Endothelial cell of umbilical vein (primary cell): ENCODE data around the gene SCAF11. TPM values are rescaled to one million over a fixed set of nuclear protein-coding genes. Genes with fewer than 3 reads are reported as not detected.

Source experiments
- BruUV-seq: library from RNA; stranded (reverse); fragments of 400-500 nt; replicated peaks from 2 replicates; lab custom pipeline; 2021; lab: Mats Ljungman, UMichigan
- CTCF ChIA-PET: fragments of 300-600, 350-600 bp; sonication (Branson Sonifier 250); formaldehyde crosslinking; loops from one replicate; lab custom pipeline; 2021; ENCODE audit warnings: antibody characterized with exemption, inconsistent platforms; lab: Charles Lee
- POLR2A ChIA-PET: fragments of 300-600, 350-600 bp; sonication (Branson Sonifier 250); formaldehyde crosslinking; loops from one replicate; lab custom pipeline; 2021; ENCODE audit warnings: antibody characterized with exemption, inconsistent platforms; lab: Charles Lee
- DNase-seq: peaks from one replicate; pipeline ENCODE4 v3.0.0-alpha.2; 2011; ENCODE audit warnings: low read depth, low spot score
- FAIRE-seq: peaks from 2 replicates; lab custom pipeline; 2011; peaks lifted over from hg19 to GRCh38; lab: Jason Lieb, UNC
- H2AFZ ChIP-seq: 2 replicates; pipeline ENCODE4 v1.6.0; 2012; ENCODE audit warnings: low read depth, low read length, control low read depth, inconsistent platforms
- H3K27ac ChIP-seq: 2 replicates; pipeline ENCODE4 v1.5.1; 2011; ENCODE audit warnings: low read depth, mild to moderate bottlenecking, control low read depth, low read length, moderate library complexity; ENCODE audit not compliant: insufficient read depth
- H3K27me3 ChIP-seq, 2 experiments: 2 replicates each; pipeline versions ENCODE4 v1.6.0 to v1.6.1; 2011; ENCODE audit warnings: low read length in 2 of 2, mixed read lengths in 1 of 2; ENCODE audit not compliant: control insufficient read depth in 2 of 2, insufficient read depth in 2 of 2
- H3K36me3 ChIP-seq, 2 experiments: 2 replicates in 1 of 2; 3 replicates in 1 of 2; pipeline ENCODE4 v1.5.1; 2011; ENCODE audit warnings: low read length in 2 of 2, mild to moderate bottlenecking in 1 of 2, moderate library complexity in 1 of 2; ENCODE audit not compliant: control insufficient read depth in 2 of 2, insufficient read depth in 2 of 2; ENCODE audit errors: extremely low read depth in 1 of 2
- H3K4me1 ChIP-seq: 3 replicates; pipeline ENCODE4 v1.5.1; 2011; ENCODE audit warnings: mild to moderate bottlenecking, low read length; ENCODE audit not compliant: control insufficient read depth, insufficient read depth; ENCODE audit errors: extremely low read depth
- H3K4me2 ChIP-seq: 2 replicates; pipeline ENCODE4 v1.6.1; 2011; ENCODE audit warnings: low read length, control low read depth, mixed read lengths; ENCODE audit not compliant: insufficient read depth
- H3K4me3 ChIP-seq, 3 experiments: fragments of 200-600 bp in 1 of 3; sonication (generic), shearing (Covaris generic) in 1 of 3; replicated peaks in 1 of 3; 2 replicates each; pipeline ENCODE4 v1.5.1; 2011 to 2016; ENCODE audit warnings: control low read depth in 3 of 3, low read length in 3 of 3, mild to moderate bottlenecking in 2 of 3, inconsistent platforms in 1 of 3, low read depth in 1 of 3, moderate library complexity in 1 of 3; ENCODE audit not compliant: insufficient read depth in 1 of 3
- H3K79me2 ChIP-seq: 2 replicates; pipeline ENCODE4 v1.6.0; 2012; ENCODE audit warnings: low read length, inconsistent platforms; ENCODE audit not compliant: control insufficient read depth, insufficient read depth
- H3K9ac ChIP-seq: replicated peaks from 2 replicates; pipeline ENCODE3; 2011; ENCODE audit warnings: low read length, control low read depth; ENCODE audit not compliant: insufficient read depth; ENCODE audit errors: extremely low read depth
- H3K9me1 ChIP-seq: replicated peaks from 3 replicates; pipeline ENCODE4 v1.6.0; 2011; ENCODE audit warnings: mild to moderate bottlenecking, low read length; ENCODE audit not compliant: control insufficient read depth, insufficient read depth; ENCODE audit errors: extremely low read depth
- H3K9me3 ChIP-seq: replicated peaks from 2 replicates; pipeline ENCODE4 v1.5.1; 2012; ENCODE audit warnings: low read length, inconsistent platforms; ENCODE audit not compliant: control insufficient read depth, insufficient read depth
- H4K20me1 ChIP-seq: replicated peaks from 2 replicates; pipeline ENCODE3; 2011; ENCODE audit warnings: mild to moderate bottlenecking, low read length; ENCODE audit not compliant: control insufficient read depth, insufficient read depth; ENCODE audit errors: extremely low read depth
- CTCF ChIP-seq, 2 donors: IDR thresholded peaks; 1 replicate in 1 of 2; 2 replicates in 1 of 2; pipeline ENCODE4 v1.5.1; 2011; ENCODE audit warnings: low read length in 2 of 2, mild to moderate bottlenecking in 2 of 2, moderate library complexity in 2 of 2, control low read depth in 1 of 2, inconsistent platforms in 1 of 2, low read depth in 1 of 2; ENCODE audit not compliant: insufficient read depth in 1 of 2; ENCODE audit errors: extremely low read depth in 1 of 2
- EZH2 ChIP-seq: IDR thresholded peaks from 2 replicates; pipeline ENCODE4 v1.6.1; 2012; ENCODE audit warnings: borderline replicate concordance, low read depth, mild to moderate bottlenecking, moderate library complexity, low read length, inconsistent platforms; ENCODE audit not compliant: severe bottlenecking
- FOS ChIP-seq: IDR thresholded peaks from 2 replicates; pipeline ENCODE4 v1.6.1; 2011; ENCODE audit warnings: mild to moderate bottlenecking, low read length, moderate library complexity, borderline replicate concordance; ENCODE audit not compliant: insufficient read depth
- GATA2 ChIP-seq: IDR thresholded peaks from 2 replicates; pipeline ENCODE4 v1.7.0; 2011; ENCODE audit warnings: low read depth, mild to moderate bottlenecking, moderate library complexity, mixed read lengths, low read length; ENCODE audit not compliant: insufficient read length, insufficient read depth
- JUN ChIP-seq: IDR thresholded peaks from 2 replicates; pipeline ENCODE4 v1.6.1; 2011; ENCODE audit warnings: borderline replicate concordance, low read depth; ENCODE audit not compliant: insufficient read length, insufficient read depth
- MYC ChIP-seq: IDR thresholded peaks from one replicate; pipeline ENCODE4 v1.6.1; 2011; ENCODE audit warnings: mild to moderate bottlenecking, low read depth, low read length
- POLR2A ChIP-seq: IDR thresholded peaks from 2 replicates; pipeline ENCODE4 v1.6.1; 2012; ENCODE audit warnings: low read depth, mild to moderate bottlenecking, control low read depth, low read length
- POLR2AphosphoS5 ChIP-seq: IDR thresholded peaks from 2 replicates; pipeline ENCODE4 v1.6.1; 2012; ENCODE audit warnings: low read depth, mild to moderate bottlenecking, control low read depth, low read length, moderate library complexity; ENCODE audit not compliant: insufficient read depth
- dilution Hi-C: fragments of 300-500 bp; cut with MboI; formaldehyde crosslinking; loops from one replicate; pipeline ENCODE4 v1.15.0; 2019; ENCODE audit warnings: low sequenced_read_pairs; ENCODE audit not compliant: extremely low pct_ligation_motif_present
- intact Hi-C: fragments of 100-400 bp; cut with micrococcal nuclease; formaldehyde crosslinking; loops from one replicate; pipeline ENCODE4 v1.10.0; 2022
- polyA plus RNA-seq, 4 experiments: library from polyadenylated mRNA; depleted of rRNA in 3 of 4; stranded (reverse) in 3 of 4; unstranded in 1 of 4; fragments of >200 nt; gene quantifications; 2 replicates each; pipeline versions ENCODE4 v1.2.1 to v1.2.3, GENCODE V29; 2011 to 2012; ENCODE audit warnings: missing spikeins in 1 of 4
- total RNA-seq: library from RNA; stranded (reverse); gene quantifications from 2 replicates; pipeline ENCODE4 v1.2.3, GENCODE V29; 2021
- TF ChIP-seq, protein P1 (sequence below): IDR thresholded peaks from 2 replicates; pipeline ENCODE4 v1.6.1; 2011; ENCODE audit not compliant: insufficient read depth, insufficient read length

SCAF11 gene
- total and polyA plus RNA-seq, 2 donors (not counting 3 experiments of a cell fraction or from before 2014, with no cell fraction given), result 20.9 to 109 TPM

DNA sequence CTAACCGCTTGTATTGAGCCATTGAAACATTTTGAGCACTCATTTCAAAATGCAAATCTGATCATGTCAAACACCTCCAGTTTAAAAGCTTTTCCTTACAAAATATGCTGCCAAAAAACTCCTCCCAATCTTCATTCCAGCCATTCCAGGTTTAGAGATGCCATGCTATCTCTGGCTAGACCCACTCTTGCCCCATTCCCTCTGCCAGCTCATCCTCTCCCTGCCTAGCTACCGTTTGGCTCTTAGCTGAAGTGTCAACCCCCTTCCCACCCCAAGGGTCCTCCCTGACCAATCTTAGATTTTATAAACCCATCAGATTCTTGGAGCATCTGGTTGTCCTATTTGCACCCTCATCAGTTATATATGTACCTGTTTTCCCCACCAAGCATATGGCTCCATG is 75.0 kb downstream of the SCAF11 start:
- POLR2A ChIA-PET, result no interaction called here
- Histone ChIP-seq H3K9me3 (no peaks in the 10 kb centered on the region), H3K27me3 (no peaks in the 10 kb centered on the region), H3K9me1 (no peaks in the 10 kb centered on the region), H3K79me2 (no peaks in the 10 kb centered on the region), H3K4me2 (no peak overlapping the region), H3K9ac (no peak overlapping the region), H4K20me1 (no peaks in the 10 kb centered on the region), H2AFZ (no peak overlapping the region), H3K36me3 (no peaks in the 10 kb centered on the region), H3K4me1 (no peaks in the 10 kb centered on the region), H3K27ac (no peak overlapping the region), H3K4me3 (no peak overlapping the region)
- intact Hi-C loops (no loop called here), dilution Hi-C loops (no loop called here)
- TF ChIP-seq FOS, result no peak
- TF ChIP-seq JUN, result no peak
- TF ChIP-seq, protein P1, sequence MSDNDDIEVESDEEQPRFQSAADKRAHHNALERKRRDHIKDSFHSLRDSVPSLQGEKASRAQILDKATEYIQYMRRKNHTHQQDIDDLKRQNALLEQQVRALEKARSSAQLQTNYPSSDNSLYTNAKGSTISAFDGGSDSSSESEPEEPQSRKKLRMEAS, result no peak
- TF ChIP-seq POLR2A, result no peak
- TF ChIP-seq MYC, result no peak
- TF ChIP-seq POLR2AphosphoS5, result no peak
- no peak for TF ChIP-seq GATA2
- no peak for TF ChIP-seq EZH2
- no peak for TF ChIP-seq CTCF (IDR thresholded peaks at IDR 0.05; ENCODE audit: extremely low read depth in 1 of 2, insufficient read depth in 1 of 2, low read depth in 1 of 2, low read length in 2 of 2)
- no peak for FAIRE-seq
- no peak for DNase-seq
- no TSS peak for BruUV-seq
- CTCF ChIA-PET, result interaction anchor here (1.3 kb wide), 1 partner anchor 153 kb away, joined by 3 read pairs; no protein-coding TSS in a partner anchor
